ENCODE results near the gene LCLAT1.

GRCh38 chr2:30492185-30492584 lies 45.1 kb downstream of the LCLAT1 start:
- TF ChIP-seq, protein P1, sequence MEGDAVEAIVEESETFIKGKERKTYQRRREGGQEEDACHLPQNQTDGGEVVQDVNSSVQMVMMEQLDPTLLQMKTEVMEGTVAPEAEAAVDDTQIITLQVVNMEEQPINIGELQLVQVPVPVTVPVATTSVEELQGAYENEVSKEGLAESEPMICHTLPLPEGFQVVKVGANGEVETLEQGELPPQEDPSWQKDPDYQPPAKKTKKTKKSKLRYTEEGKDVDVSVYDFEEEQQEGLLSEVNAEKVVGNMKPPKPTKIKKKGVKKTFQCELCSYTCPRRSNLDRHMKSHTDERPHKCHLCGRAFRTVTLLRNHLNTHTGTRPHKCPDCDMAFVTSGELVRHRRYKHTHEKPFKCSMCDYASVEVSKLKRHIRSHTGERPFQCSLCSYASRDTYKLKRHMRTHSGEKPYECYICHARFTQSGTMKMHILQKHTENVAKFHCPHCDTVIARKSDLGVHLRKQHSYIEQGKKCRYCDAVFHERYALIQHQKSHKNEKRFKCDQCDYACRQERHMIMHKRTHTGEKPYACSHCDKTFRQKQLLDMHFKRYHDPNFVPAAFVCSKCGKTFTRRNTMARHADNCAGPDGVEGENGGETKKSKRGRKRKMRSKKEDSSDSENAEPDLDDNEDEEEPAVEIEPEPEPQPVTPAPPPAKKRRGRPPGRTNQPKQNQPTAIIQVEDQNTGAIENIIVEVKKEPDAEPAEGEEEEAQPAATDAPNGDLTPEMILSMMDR (IDR thresholded peaks at IDR 0.05), result no peak
- no peak for TF ChIP-seq EZH2 (IDR thresholded peaks at IDR 0.05; ENCODE audit: borderline replicate concordance, insufficient read depth, low read depth, low read length, poor library complexity, severe bottlenecking)

All from B cell (primary cell).